ENCODE measurements around the gene PLEKHB1.

DNA sequence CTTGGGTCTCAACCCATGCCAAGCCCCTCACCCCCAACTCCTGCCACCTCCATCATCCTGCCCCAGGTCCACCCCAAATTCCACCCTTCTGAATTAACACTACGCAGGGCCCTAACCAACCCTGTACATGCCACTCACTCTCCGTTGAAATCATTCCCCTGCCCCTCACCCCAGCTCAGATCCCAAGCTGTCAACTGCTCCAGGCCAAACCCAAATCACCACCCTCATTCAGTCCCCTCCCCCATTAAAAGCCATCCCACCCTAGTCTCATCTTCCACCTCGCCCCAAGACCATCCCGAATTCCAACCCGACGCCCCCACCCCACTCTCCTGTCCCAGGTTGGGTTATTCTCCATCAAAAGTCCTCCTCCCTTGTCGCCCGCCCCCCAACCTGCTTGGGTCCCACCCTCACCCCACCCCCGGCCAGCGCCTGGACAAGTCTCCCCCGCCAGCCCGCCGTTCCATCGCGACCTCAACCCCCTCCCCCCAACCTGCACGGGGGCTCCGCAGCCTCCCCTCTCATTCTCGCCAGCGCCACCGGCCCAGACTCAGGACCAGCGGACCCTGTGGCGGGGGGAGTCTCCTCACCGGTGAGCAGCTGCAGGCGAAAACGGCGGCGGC lies 48.9 kb upstream of the PLEKHB1 start:
- TF ChIP-seq, protein P1, sequence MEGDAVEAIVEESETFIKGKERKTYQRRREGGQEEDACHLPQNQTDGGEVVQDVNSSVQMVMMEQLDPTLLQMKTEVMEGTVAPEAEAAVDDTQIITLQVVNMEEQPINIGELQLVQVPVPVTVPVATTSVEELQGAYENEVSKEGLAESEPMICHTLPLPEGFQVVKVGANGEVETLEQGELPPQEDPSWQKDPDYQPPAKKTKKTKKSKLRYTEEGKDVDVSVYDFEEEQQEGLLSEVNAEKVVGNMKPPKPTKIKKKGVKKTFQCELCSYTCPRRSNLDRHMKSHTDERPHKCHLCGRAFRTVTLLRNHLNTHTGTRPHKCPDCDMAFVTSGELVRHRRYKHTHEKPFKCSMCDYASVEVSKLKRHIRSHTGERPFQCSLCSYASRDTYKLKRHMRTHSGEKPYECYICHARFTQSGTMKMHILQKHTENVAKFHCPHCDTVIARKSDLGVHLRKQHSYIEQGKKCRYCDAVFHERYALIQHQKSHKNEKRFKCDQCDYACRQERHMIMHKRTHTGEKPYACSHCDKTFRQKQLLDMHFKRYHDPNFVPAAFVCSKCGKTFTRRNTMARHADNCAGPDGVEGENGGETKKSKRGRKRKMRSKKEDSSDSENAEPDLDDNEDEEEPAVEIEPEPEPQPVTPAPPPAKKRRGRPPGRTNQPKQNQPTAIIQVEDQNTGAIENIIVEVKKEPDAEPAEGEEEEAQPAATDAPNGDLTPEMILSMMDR (IDR thresholded peaks at IDR 0.05; ENCODE audit: low read length): no peak
- TF ChIP-seq EZH2 (IDR thresholded peaks at IDR 0.05; ENCODE audit: borderline replicate concordance, low read length): no peak
